Activated naive CD8-positive, alpha-beta T cell treated with anti-CD3 and anti-CD28 coated beads for 36 hours (primary cell): ENCODE results near the gene ROPN1L. TPM values are rescaled to one million over a fixed set of nuclear protein-coding genes. Genes with fewer than 3 reads are reported as not detected.

Source experiments
- DNase-seq: peaks from one replicate; pipeline ENCODE4 v3.0.0; 2021
- H3K27ac Mint-ChIP-seq: one replicate; pipeline ENCODE4 v1.8.0; 2022; ENCODE audit warnings: mild to moderate bottlenecking, moderate library complexity, mixed read lengths
- H3K27me3 Mint-ChIP-seq: one replicate; pipeline ENCODE4 v1.8.0; 2022; ENCODE audit warnings: mild to moderate bottlenecking, mixed read lengths
- H3K36me3 Mint-ChIP-seq: one replicate; pipeline ENCODE4 v1.8.0; 2021; ENCODE audit warnings: mild to moderate bottlenecking, mixed read lengths
- H3K4me1 Mint-ChIP-seq: one replicate; pipeline ENCODE4 v1.8.0; 2021; ENCODE audit warnings: mixed read lengths
- H3K4me3 Mint-ChIP-seq: one replicate; pipeline ENCODE4 v1.8.0; 2022; ENCODE audit warnings: mild to moderate bottlenecking, moderate library complexity, mixed read lengths
- H3K9me3 Mint-ChIP-seq: one replicate; pipeline ENCODE4 v1.8.0; 2022; ENCODE audit warnings: mixed read lengths
- total RNA-seq, 2 experiments: library from RNA; stranded (reverse); gene quantifications; one replicate each; pipeline ENCODE4 v1.2.3, GENCODE V29; 2021

The ROPN1L gene
- total RNA-seq, 2 experiments from 2014 or later: not detected

DNA sequence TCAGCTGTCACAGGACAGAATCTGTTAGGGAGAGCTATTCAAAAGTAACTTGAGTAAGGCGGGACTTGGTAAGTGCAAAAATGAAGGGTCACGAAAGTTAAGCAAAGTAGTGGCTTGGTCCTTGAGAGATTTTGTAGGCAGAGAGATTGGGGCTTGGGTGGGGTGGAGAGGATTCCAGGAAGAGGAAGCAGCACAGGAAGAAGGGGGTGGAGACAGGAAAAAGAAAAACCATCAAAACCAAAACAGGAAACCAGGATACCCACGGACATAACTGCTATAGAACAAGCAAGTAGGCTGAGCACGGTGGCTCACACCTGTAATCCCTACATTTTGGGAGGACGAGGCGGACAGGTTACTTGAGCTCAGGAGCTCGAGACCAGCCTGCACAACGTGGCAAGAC is 3.7 kb downstream of the ROPN1L start:
- Mint-ChIP-seq H3K27me3 (peaks cover 6% of the 10 kb centered on the region), H3K27ac (no peak overlapping the region), H3K4me1 (peaks cover 32% of the 10 kb centered on the region), H3K9me3 (peaks cover 4% of the 10 kb centered on the region), H3K4me3 (no peak overlapping the region), H3K36me3 (no peaks in the 10 kb centered on the region)
- DNase-seq: no peak

DNA sequence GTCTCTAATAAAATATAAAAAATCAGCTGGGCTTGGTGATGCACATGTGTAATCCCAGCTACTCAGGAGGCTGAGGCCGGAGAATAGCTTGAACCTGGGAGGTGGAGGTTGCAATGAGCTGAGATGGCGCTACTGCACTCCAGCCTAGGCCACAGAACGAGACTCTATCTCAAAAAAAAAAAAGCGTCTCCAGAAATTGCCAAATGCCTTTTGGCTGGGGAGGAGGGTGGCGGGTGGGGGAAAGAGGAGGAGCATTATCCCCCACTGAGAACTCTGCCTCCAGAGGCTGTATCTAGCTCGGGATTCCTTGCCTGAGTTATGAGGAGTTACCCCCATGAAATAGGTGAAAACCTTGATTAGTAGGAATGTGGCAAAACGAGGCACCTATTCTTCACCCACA is 4.8 kb downstream of the ROPN1L start:
- no peak overlapping the region for H3K4me3 Mint-ChIP-seq
- no peaks in the 10 kb centered on the region for H3K36me3 Mint-ChIP-seq
- peaks cover 4% of the 10 kb centered on the region for H3K9me3 Mint-ChIP-seq
- H3K4me1 Mint-ChIP-seq: peaks cover 27% of the 10 kb centered on the region
- H3K27me3 Mint-ChIP-seq: peaks cover 6% of the 10 kb centered on the region
- no peak overlapping the region for H3K27ac Mint-ChIP-seq
- no peak for DNase-seq

DNA sequence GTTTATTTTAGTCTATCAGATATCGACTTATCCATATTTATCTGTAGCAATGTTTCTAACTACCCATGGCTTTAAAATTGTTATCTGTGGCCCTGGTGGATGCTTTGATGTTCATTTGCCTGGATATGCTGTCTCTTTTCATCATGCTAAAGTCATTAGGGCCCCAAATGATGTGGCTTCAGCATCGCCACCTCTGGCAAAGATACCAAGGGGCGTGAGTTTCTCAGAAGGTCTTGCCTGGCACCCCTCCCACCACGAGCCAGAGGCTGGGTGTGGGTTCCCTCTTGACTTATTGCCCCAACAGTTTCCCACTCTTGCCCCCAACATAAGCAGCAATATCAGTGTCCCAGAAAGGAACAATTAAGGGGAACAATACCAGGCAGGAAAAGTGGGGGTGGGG is 5.4 kb downstream of the ROPN1L start:
- no peaks in the 10 kb centered on the region for H3K36me3 Mint-ChIP-seq
- H3K4me3 Mint-ChIP-seq: no peak overlapping the region
- DNase-seq: no peak
- H3K27me3 Mint-ChIP-seq: peaks cover 6% of the 10 kb centered on the region
- H3K4me1 Mint-ChIP-seq: peaks cover 26% of the 10 kb centered on the region
- H3K27ac Mint-ChIP-seq: no peak overlapping the region
- H3K9me3 Mint-ChIP-seq: peaks cover 4% of the 10 kb centered on the region

DNA sequence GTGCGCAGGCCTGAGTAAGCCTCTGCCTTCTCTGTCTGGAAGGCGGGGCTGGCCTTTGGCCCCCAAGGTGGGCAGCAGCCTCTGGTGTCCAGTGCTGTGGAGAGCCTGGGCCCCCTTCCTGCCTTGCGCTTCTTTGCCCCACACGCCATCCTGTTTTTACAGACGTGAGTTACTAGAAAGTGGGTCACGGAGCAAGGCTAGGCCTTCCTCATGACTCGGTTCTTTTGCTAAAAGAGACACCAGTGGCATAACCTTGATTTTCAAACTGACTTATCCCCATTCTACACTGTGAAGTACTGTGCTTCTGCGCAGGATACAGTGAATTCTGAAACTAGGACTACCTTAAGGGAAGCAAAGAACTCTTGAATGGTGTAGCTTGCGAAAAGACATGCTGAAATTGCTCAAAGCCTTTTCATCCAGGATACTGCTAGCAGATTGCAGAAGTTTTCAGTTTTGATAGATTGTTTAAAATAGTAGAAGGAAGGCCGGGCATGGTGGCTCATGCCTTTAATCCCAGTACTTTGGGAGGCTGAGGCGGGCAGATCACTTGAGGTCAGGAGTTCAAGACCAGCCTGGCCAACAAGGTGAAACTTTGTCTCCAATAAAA is 7.2 kb downstream of the ROPN1L start:
- Mint-ChIP-seq H3K27ac (no peak overlapping the region), H3K9me3 (peaks cover 4% of the 10 kb centered on the region), H3K4me1 (peaks cover 19% of the 10 kb centered on the region), H3K4me3 (no peak overlapping the region), H3K36me3 (no peaks in the 10 kb centered on the region), H3K27me3 (no peaks in the 10 kb centered on the region)
- DNase-seq: no peak

DNA sequence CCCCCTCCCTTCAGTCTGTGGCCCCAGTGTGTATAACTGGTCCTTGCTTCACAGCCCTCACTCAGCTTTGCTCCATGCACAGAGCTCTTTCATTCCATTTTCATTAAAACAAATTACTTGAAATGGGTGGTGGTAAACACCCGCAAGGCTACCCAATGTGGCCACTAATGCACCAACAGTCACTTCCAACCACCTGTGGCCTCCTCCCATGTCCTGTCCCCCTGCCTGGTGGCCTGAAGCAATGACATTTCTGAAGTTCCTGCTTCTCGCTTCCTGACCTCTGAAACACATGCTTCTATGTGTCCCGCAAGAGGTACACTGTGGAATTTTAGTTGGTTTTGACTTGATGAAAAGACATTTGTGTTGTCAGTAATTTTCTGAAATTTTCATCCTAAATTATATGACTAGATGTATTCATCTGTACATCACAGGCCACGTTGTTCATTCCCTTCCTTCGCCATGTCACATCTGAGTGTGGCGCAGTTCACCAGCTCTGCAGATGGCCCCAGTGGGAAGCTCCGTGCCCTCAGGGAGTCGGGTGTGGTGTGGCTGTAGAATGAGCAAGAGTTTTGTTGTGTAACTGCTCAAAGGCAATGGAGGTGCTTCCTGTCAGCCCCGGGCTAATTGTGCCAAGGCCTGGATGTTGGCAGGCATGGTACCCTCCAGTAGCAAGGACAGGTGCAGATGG is 9.6 kb downstream of the ROPN1L start:
- H3K27ac Mint-ChIP-seq: no peak overlapping the region
- no peaks in the 10 kb centered on the region for H3K9me3 Mint-ChIP-seq
- H3K4me1 Mint-ChIP-seq: peaks cover 5% of the 10 kb centered on the region
- H3K27me3 Mint-ChIP-seq: no peaks in the 10 kb centered on the region
- no peak for DNase-seq
- no peak overlapping the region for H3K4me3 Mint-ChIP-seq
- H3K36me3 Mint-ChIP-seq: no peaks in the 10 kb centered on the region

DNA sequence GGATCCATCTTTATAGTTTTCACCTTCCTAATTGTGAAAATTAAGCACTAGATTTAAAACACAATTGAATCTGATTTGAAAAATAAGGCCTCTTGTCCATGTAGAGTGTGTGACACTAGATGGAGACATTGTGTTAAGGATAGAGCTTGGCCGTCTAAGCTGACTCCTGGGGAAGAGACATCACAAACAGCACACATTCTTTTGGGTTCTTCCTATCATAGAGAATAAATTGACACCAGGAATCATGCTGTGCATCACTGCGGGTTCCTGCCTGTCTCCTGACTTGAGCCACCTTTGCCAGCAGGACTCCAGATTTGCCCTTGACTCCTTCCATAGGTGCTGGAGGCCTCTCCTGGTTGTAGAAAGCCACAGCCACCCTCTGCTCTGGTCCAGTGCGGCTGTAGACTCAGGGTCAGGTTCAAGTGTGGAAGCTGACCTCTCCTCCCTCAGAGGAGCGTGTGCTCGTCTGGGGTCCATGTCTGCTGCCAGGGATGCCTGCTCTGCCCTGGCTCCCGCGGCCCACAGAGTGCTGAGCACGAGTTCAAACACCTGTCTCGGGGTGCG is 11.2 kb downstream of the ROPN1L start:
- DNase-seq: no peak
- no peaks in the 10 kb centered on the region for H3K4me1 Mint-ChIP-seq
- H3K9me3 Mint-ChIP-seq: no peaks in the 10 kb centered on the region
- no peak overlapping the region for H3K4me3 Mint-ChIP-seq
- no peaks in the 10 kb centered on the region for H3K27me3 Mint-ChIP-seq
- H3K36me3 Mint-ChIP-seq: no peaks in the 10 kb centered on the region
- H3K27ac Mint-ChIP-seq: no peak overlapping the region

DNA sequence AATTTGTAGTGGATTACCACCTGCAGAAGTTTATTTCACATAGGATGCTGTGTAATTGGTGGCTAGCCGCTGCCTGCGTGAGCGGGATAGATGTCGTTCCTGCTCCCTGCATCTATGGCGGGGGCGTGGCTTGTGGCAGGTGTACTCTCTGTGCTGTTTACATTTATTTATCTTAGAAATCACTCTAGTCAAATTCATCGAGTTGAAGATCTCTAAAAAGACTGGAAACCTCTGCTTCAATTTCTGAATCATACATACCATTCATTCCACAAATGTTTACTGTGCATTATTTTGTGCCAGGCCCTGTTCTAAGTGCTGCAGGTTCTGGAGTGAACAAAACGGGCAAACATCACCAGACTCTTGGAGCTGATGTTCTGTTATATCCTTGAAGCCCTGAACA is 11.9 kb downstream of the ROPN1L start:
- Mint-ChIP-seq H3K36me3 (no peaks in the 10 kb centered on the region), H3K27ac (no peak overlapping the region), H3K4me3 (no peak overlapping the region), H3K9me3 (no peaks in the 10 kb centered on the region), H3K4me1 (no peaks in the 10 kb centered on the region), H3K27me3 (no peaks in the 10 kb centered on the region)
- no peak for DNase-seq

DNA sequence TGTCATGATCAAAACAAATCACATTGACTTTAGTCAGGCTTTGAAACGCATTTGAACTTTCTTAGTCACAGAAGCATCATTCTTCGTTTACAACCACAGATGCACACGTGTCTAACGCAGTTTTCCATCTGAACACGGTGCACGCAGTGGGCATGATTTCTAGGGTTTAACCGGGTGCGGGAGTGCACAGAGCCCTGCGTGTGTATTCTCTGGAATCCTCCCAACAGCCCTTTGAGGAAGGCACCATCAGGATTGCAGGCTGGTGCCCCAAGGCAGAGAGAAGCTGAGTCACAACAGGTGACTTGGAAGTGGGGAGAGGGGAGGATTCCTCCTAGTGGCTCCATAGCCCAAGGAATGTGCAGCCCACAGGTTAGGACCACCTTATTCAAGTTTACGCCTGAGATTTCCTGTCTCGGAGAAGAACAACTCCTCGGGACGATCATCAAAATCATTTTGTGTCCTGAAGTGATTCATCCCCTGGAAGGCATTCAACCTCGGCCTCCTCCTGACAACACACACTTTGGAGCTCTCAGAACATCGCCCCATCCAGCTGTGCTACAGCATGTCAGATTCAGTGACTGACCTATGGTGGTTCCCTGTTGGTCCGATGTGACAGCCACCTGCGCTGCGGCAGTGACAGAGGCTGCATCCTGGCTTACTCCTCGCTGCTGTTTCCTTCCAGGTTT is 13.1 kb downstream of the ROPN1L start:
- no peaks in the 10 kb centered on the region for H3K36me3 Mint-ChIP-seq
- H3K27ac Mint-ChIP-seq: no peak overlapping the region
- no peak overlapping the region for H3K4me3 Mint-ChIP-seq
- H3K9me3 Mint-ChIP-seq: no peaks in the 10 kb centered on the region
- no peaks in the 10 kb centered on the region for H3K4me1 Mint-ChIP-seq
- H3K27me3 Mint-ChIP-seq: no peaks in the 10 kb centered on the region
- no peak for DNase-seq

DNA sequence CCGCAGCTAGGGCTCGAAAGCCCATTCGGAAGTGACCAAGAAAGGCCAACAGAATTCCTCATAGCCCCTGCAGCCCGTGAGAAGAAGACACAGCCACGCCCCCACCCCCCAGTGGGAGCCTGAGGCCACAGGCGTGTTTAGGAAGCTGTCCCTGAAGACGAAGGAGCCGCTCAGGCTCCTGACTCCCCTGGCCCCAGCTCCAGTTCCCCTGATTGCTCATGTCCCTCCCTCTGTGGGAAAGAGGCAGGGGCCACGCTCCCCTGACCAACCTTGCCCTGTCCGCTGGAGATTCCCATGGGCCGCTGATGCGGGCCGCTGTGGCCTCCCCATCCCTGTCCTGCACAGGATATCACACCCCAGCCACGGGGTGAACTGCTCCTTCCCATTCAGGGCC is 13.6 kb downstream of the ROPN1L start:
- Mint-ChIP-seq H3K27ac (no peak overlapping the region), H3K9me3 (no peaks in the 10 kb centered on the region), H3K4me1 (no peaks in the 10 kb centered on the region), H3K27me3 (no peaks in the 10 kb centered on the region), H3K4me3 (no peak overlapping the region), H3K36me3 (no peaks in the 10 kb centered on the region)
- DNase-seq: no peak

DNA sequence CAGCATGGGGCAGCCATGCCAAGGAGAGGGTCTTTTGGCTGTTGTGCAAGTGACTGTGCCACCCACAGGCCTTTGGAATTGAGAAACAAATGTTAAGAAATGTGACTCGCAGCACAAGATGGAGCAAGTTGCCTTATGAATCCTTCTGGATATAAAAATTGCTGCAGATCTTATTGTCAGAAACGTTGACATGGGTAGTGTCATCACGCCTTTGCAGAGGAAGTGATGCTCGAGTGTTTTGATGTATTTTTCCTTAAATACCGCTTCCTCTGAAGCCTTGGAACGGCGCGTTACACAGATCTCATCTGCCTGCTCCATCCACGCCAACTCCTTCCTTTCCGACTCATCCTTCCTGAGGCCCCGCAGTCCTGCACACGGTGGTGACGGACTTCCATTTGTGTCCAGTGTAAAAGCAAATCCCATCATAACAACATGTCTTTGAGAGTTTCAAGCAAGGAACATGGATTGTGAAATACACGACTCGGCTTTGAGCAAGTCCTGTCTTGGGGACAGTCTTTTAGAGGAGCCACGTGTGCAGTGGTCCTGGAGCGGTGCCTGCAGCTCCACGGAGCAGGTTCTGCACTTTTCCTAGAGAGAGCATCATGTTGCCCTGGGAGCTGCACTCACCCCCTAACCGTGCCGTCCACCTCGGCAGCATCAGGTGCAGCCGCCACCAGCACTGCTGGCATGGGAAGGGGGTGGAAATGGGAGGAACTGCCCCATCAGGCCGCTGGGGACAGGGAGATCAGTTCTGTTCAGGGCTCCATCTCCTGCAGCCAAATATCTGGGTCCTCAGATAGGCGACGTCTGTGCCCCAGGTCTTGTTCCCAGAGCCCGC is 15.1 kb downstream of the ROPN1L start:
- Mint-ChIP-seq H3K9me3 (no peaks in the 10 kb centered on the region), H3K4me3 (no peak overlapping the region), H3K4me1 (no peaks in the 10 kb centered on the region), H3K27me3 (no peaks in the 10 kb centered on the region), H3K36me3 (no peaks in the 10 kb centered on the region), H3K27ac (no peak overlapping the region)
- DNase-seq: no peak

DNA sequence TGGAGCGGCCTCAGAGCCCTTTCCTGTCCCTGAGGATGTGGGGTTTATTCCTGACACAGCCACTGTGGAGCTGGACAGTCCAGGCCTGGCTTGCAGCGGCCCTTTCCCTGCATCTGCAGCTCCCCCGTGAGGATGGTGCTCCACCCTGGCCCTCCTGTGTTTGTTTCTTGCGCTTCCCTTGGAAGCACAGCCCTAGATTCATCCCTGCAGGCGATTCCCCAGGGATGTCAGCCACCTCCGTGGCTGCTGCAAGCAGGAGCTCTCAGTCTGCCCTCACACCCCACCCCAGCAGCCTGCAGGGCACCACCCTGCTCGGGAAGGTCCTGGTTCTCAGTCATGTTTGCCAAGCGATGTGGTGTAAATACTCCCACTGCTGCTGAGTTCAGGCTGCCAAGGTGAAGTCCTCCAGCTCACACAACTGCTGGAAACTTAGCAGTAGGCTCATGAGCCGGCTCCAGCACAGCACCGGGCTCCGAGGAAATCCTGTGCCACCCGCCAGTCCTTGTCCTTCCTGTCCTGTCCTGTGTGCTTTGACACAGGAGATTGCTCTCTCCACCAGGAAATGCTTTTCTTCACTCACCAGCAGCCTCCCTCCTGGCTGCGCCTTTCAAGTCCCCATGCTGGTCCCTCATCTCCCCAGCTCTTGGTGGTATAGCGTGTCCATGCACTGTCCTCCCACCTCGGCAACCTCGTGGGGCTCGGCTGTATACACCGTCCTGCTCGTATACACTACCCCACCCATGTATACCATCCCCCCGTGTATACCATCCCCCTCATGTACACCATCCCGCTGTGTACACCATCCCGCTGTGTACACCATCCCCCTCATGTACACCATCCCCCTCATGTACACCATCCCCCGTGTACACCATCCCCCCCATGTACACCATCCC is 16.2 kb downstream of the ROPN1L start:
- Mint-ChIP-seq H3K27me3 (no peaks in the 10 kb centered on the region), H3K4me3 (no peak overlapping the region), H3K27ac (no peak overlapping the region), H3K36me3 (no peaks in the 10 kb centered on the region), H3K4me1 (no peaks in the 10 kb centered on the region), H3K9me3 (no peaks in the 10 kb centered on the region)
- DNase-seq: no peak

DNA sequence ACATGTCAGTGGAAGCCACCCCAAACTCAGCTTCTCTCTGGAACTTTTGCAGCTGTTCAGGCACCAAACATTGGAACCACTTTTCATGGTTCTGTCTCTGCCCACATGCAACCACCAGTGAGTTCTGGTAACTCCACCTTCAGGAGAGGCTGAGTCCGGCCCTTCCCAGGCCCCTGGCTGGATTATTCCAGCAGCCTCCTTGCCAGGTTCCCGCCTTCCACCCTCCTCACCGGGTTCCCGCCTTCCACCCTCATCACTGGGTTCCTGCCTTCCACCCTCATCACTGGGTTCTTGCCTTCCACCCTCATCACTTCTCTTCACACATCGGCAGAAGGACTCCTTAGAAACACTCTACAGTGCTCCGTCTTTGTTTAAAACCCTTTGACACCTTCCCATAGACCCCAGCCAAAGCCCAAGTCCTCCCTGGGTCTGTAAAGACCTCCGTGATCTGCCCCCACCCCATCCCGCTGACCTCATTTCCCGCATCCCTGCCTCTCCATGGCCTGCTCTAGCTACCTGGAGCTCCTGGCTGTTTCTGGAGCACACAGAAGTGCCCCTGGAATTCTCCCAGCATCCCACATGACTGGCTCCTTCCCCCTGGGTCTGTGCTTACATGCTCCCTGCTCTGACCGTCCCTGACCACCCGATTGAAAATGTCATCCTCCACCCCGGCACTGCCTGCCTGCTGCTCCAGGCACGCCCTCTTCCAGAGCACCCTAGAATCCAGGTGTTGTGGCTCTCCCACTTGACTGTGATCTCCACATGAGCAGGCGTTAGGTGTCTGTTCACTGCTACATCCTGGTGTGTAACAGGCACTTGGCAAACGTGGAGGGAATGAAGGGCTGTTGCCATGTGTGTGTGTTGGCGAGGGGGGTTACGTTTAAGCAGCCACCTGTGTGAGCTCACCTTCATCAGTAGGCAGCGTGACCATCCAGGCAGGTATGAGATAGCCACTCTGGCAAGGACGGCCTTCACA is 17.7 kb downstream of the ROPN1L start:
- no peaks in the 10 kb centered on the region for H3K36me3 Mint-ChIP-seq
- no peak overlapping the region for H3K4me3 Mint-ChIP-seq
- no peaks in the 10 kb centered on the region for H3K9me3 Mint-ChIP-seq
- no peaks in the 10 kb centered on the region for H3K27me3 Mint-ChIP-seq
- no peak overlapping the region for H3K27ac Mint-ChIP-seq
- no peaks in the 10 kb centered on the region for H3K4me1 Mint-ChIP-seq
- DNase-seq: no peak

DNA sequence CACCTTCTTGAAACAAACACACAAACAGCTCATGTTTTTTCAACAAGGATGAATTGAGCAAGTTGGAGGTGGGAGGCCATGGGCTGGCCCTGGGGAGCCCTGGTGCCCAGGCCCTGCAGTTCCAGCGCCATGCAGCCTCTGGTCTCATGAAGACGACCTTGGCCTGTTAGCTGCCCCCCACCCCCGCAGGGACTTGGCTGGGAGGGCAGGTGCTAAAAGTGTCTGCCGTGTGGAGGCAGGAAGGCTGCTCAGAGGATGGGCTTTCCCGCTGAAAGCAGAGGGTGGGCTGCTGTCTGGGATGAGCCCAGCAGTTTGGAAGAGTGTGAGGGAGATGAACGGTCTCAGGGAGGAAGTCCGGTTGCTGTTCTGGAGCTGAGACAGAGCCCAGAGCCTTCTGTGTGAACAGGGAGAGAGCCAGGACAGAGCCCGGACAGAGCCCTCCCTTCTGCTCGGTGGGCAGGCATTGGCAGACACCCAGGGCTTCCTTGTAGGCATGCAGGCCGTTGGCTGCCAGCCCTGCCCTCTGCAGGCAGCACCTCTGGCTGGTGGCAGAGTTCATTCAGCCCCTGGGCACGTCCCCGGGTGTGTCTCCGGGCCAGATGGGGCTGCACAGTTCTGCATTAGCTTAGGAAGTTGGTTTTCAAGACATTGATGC is 18.7 kb downstream of the ROPN1L start:
- Mint-ChIP-seq H3K27me3 (no peaks in the 10 kb centered on the region), H3K4me3 (no peak overlapping the region), H3K36me3 (no peaks in the 10 kb centered on the region), H3K4me1 (no peaks in the 10 kb centered on the region), H3K9me3 (no peaks in the 10 kb centered on the region), H3K27ac (no peak overlapping the region)
- no peak for DNase-seq
